Adipocyte (in vitro differentiated cells): ENCODE data around the gene DLST.
"Not testable (repeated sequence)": the region's sequence is repeated elsewhere in the genome, so short reads cannot be mapped to it uniquely, and the experiment has no call there.

Experiments used
- DNase-seq: peaks from one replicate; pipeline ENCODE4 v3.0.0-alpha.2; 2015; ENCODE audit warnings: low read depth
- H3K27me3 ChIP-seq: replicated peaks from 2 replicates; pipeline ENCODE4 v1.7.0; 2013; ENCODE audit warnings: mild to moderate bottlenecking, low read length, moderate library complexity; ENCODE audit not compliant: control insufficient read depth, insufficient read depth
- H3K36me3 ChIP-seq: 2 replicates; pipeline ENCODE4 v1.7.0; 2013; ENCODE audit warnings: low read length, mild to moderate bottlenecking, moderate library complexity; ENCODE audit not compliant: control insufficient read depth, insufficient read depth, severe bottlenecking
- H3K4me1 ChIP-seq: 2 replicates; pipeline ENCODE4 v1.7.0; 2013; ENCODE audit warnings: mild to moderate bottlenecking, low read length, moderate library complexity; ENCODE audit not compliant: control insufficient read depth, insufficient read depth
- H3K4me3 ChIP-seq: 2 replicates; pipeline ENCODE4 v1.7.0; 2013; ENCODE audit warnings: mild to moderate bottlenecking, low read length, moderate library complexity
- H3K9ac ChIP-seq: 2 replicates; pipeline ENCODE4 v1.7.0; 2013; ENCODE audit warnings: mild to moderate bottlenecking, low read length, moderate library complexity
- H3K9me3 ChIP-seq: 2 replicates; pipeline ENCODE4 v1.7.0; 2013; ENCODE audit warnings: mild to moderate bottlenecking, low read length, moderate library complexity; ENCODE audit not compliant: control insufficient read depth

The DLST gene

DNA sequence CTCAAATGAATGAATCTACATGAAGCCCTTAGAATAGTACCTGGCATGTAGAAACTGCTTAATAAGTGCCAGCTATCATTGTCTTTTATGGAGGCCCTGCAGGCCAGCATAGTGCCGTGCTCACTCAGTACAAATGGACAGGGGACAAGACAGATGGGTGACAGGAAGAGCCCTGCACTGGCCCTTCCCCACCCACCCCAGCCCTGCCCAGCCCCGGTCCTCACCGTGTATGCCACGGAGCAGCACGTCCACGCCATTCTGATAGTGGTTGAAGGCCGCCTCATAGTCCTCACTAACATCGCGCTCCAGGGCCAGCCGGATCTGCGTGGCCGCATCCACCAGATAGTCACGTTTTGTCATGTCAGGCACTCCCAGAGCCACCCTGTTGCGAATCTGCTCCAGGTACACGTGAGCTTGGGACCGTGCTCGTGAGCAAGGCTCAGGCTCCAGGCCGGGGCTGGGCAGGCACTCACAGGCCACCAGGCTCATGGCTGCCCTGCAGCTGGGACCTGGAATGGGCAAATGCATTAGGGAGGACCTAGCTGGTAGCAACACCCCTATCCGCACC lies 39.4 kb downstream of the DLST start:
- no peaks in the 10 kb centered on the region for H3K27me3 ChIP-seq
- DNase-seq: no peak
- peaks cover 18% of the 10 kb centered on the region for H3K4me1 ChIP-seq
- no peak overlapping the region for H3K4me3 ChIP-seq
- no peaks in the 10 kb centered on the region for H3K36me3 ChIP-seq
- no peaks in the 10 kb centered on the region for H3K9me3 ChIP-seq
- H3K9ac ChIP-seq: no peak overlapping the region

DNA sequence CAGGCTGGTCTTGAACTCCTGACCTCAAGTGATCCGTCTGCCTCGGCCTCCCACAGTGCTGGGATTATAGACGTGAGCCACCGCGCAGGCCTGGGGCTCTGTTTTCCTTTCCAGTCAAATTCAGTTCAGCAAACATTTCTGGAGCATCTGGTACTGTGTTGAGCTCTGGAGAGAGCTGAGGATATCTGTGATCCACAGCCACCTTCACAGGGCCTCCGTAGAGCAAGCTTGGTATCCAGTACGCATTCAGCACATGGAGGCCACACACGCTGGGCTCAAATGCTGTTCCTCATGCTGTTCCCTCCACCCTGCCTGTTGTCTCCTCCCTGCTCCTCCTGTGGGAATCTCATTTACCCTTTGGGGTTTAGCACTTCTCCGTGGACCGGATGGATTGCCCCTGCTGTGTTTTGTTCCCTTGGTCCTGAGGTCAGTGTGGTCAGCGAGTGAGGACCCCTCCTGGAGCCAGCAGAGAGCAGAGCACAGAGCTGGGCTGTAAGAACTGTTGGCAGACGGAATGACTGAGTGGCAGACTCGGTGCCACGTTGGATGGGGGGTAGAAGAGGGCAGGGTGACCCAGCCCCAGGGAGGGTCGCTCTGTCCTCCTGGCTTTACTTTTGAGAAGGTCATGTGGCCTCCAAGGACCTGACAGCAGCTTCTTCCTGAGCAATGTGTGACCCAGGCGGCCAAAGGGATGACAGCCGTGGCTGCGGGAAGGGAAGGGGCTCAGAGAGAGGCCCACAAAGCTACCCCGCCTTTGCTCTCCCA lies 40.5 kb downstream of the DLST start:
- DNase-seq: no peak
- peak overlapping the region; percentile 70 for H3K9ac ChIP-seq
- H3K9me3 ChIP-seq: no peaks in the 10 kb centered on the region
- no peaks in the 10 kb centered on the region for H3K27me3 ChIP-seq
- H3K4me3 ChIP-seq: peak overlapping the region; percentile 82
- H3K36me3 ChIP-seq: no peaks in the 10 kb centered on the region
- H3K4me1 ChIP-seq: peaks cover 13% of the 10 kb centered on the region

DNA sequence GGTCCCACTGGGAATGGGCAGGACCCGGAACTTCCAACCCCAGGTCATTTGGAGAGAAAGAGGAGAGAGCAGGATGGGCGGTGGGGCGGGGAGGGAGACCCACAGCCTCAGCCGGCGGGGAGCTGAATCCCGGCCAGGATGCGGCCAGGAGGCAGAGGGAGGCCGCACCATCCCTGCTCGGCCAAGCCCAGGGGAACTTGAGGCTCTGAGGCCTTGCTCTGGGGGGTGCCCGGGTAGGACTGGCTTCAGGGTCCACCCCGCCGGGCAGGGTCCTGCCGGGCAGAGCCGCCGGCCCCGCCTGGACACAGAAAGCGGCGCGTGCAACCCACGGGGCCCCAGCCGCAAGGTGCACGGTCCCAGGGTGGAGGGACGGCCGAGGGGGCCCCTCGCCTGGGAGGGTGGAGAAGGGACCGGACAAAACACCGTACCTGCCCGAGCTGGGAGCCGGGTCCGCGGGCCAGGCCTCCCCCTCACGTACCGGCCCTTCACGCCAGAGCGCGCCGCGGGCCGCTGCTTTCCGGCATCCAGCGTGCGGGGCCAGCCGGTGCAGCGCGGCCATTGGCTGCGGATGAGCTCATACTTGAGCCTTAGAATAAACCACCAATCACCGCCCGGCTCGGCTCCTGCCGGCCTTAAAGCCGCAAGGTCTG lies 41.2 kb downstream of the DLST start, which contains the start of gene RPS6KL1:
Gene RPS6KL1, minus strand, starts transcription at position 509 of the 650 bp plus-strand sequence. CDS start 1,719 bp downstream, outside the sequence.
- Histone ChIP-seq H3K4me3 (peak within 1 kb of the TSS; percentile 82), H3K27me3 (no peaks in the 10 kb centered on the region), H3K9me3 (no peaks in the 10 kb centered on the region), H3K36me3 (no peaks in the 10 kb centered on the region), H3K4me1 (peaks cover 6% of the 10 kb centered on the region), H3K9ac (peak within 1 kb of the TSS; percentile 70)
- peak; percentile 75 for DNase-seq

DNA sequence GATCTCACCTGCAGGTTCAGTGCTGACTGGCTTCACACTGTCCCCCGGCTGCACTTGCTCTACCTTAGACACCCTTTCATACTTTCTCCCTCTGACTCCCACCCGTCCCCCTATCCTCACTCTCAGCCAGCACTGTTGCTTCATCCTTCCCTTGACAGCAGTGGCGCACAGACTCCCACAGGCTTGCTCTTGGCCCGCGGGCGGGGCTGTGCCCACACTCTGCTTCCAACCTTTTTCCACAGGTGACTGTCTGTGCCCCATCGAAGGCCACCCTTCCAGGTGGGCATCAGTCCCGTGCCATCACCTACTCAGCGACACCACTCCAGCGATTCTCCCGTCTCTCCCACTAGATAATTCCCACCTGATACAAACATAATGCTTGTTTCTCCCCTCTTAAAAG lies 42.3 kb downstream of the DLST start:
- Histone ChIP-seq H3K9ac (no peak overlapping the region), H3K27me3 (no peaks in the 10 kb centered on the region), H3K4me1 (no peaks in the 10 kb centered on the region), H3K9me3 (no peaks in the 10 kb centered on the region), H3K4me3 (no peak overlapping the region), H3K36me3 (no peaks in the 10 kb centered on the region)
- no peak for DNase-seq

DNA sequence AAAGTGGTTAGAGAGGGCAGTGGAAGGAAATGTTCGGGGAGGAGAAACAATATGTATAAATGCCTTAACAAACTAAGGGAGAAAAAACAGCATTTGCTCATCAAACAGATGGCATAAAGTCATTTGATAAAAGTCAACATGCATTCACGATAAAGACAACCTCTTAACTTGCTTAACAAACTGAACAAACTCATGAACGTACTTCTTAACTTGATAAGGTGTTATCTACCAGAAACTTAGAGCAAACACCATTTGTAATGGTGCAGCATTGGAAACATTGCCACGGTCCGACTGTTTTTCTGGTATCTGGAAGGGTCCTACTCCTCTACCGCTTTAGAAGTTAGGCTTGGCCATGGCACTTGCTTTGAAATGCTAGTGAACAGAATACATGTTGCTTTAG lies 45.5 kb downstream of the DLST start:
- Histone ChIP-seq H3K36me3 (no peaks in the 10 kb centered on the region), H3K9ac (no peak overlapping the region)
- no peak for DNase-seq

DNA sequence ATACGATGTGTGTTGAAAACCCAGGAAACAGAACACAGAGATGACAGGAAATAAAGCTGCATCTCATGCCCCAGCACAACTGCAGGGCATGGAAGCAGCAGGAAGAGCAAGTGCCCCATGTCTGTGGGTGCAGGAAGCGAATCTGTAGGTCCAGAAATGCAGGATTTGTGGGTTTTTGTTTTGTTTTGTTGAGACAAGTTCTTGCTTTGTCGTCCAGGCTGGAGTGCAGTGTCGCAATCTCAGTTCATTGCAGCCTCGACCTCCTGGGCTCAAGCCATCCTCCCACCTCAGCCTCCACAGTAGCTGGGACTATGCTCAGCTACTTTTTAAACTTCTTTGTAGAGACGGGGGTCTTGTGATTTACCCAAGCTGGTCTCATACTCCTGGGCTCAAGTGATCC lies 47.5 kb downstream of the DLST start:
- Histone ChIP-seq H3K9ac (no peak overlapping the region), H3K27me3 (no peaks in the 10 kb centered on the region), H3K36me3 (no peaks in the 10 kb centered on the region), H3K4me1 (peaks cover 16% of the 10 kb centered on the region), H3K9me3 (no peaks in the 10 kb centered on the region), H3K4me3 (no peak overlapping the region)
- DNase-seq: no peak

More for the DNA sequence above, 45.5 kb downstream of the DLST start:
- Histone ChIP-seq H3K9me3 (no peaks in the 10 kb centered on the region), H3K4me1 (peaks cover 2% of the 10 kb centered on the region), H3K4me3 (no peak overlapping the region), H3K27me3 (no peaks in the 10 kb centered on the region)

DNA sequence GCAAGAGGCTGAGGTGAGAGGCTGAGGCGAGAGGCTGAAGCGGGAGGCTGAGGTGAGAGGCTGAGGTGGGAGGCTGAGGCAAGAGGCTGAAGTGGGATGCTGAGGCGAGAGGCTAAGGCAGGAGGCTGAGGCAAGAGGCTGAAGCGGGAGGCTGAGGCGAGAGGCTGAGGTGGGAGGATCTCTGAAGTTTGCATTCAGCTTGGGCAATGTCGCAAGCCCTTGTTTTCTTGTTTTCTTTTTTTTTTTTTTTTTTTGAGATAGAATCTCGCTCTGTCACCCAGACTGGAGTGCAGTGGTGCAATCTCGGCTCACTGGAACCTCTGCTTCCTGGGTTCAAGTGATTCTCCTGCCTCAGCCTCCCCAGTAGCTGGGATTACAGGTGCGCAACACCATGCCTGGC lies 50.0 kb downstream of the DLST start:
- DNase-seq, H3K27me3 ChIP-seq, H3K36me3 ChIP-seq, H3K9ac ChIP-seq, H3K9me3 ChIP-seq, H3K4me3 ChIP-seq: not testable (repeated sequence)
- peaks cover 21% of the 10 kb centered on the region for H3K4me1 ChIP-seq

DNA sequence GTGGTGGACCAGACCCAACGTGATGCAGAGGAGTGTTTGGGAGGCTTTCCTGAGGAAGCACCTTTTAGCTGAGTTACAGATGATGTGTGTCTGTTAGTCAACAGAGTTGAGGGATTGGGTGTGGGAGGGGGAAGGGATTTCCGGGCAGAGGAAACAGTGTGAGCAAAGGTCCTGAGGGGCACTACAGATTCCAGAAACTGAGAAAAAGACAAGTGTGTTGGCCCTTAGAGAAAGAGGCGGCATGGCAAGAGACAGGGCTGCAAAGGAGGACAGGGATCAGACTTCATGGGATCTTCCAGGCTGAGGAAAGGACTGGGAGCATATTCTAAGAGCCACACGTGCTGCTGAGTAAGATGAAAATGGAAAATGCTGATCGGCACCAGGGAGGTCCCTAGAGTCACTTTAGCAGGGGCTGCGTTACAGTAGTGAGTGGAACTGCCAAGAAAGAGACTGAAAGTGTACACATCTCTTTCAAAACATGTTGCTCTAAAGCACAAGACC lies 50.7 kb downstream of the DLST start:
- Histone ChIP-seq H3K4me1 (peaks cover 21% of the 10 kb centered on the region), H3K9me3 (no peaks in the 10 kb centered on the region), H3K27me3 (no peaks in the 10 kb centered on the region), H3K4me3 (peak overlapping the region; percentile 34), H3K9ac (peak overlapping the region; percentile 14), H3K36me3 (no peaks in the 10 kb centered on the region)
- no peak for DNase-seq

DNA sequence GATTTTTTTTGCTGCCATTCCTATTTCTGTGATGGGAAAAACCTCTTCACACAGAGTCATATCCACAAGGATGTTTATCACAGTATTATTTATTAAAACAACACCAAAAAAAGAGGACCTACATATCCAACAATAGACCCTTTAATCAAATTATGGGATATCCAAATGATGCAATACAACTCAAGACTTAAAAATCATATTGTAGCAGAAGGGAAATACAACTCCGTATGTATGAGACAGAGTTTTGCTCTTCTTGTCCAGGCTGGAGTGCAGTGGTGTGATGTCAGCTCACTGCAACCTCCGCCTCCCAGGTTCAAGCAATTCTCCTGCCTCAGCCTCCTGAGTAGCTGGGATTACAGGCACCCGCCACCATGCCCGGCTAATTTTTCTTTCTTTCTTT lies 51.2 kb downstream of the DLST start:
- DNase-seq, H3K27me3 ChIP-seq, H3K36me3 ChIP-seq, H3K9me3 ChIP-seq: not testable (repeated sequence)
- Histone ChIP-seq H3K4me1 (peaks cover 21% of the 10 kb centered on the region), H3K9ac (peak overlapping the region; percentile 14), H3K4me3 (peak overlapping the region; percentile 34)

DNA sequence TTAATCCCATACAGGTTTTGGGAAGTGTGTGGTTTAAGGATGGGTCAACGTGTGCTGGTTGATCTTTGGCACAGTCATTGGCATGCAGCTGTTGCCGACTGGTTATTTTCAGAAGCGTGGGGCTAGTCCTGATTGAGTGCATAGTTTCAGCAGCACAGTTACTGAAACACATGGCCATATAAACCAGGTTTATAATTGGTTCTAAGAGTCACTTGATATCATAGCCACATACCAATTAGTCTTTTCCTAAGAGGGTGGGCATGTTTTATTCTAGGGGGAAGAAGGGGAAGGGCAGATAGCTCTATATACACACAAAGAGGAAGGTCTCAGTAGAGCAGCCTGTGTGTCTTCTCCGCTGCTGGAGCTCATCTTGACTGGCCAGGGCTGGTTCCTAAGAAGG lies 52.3 kb downstream of the DLST start:
- Histone ChIP-seq H3K9ac (no peak overlapping the region), H3K36me3 (no peaks in the 10 kb centered on the region), H3K4me3 (no peak overlapping the region), H3K9me3 (no peaks in the 10 kb centered on the region), H3K4me1 (peaks cover 23% of the 10 kb centered on the region), H3K27me3 (no peaks in the 10 kb centered on the region)
- DNase-seq: no peak
